Left lobe of liver (tissue), 2 donors: ENCODE data around the gene HYI. TPM values are rescaled to one million over a fixed set of nuclear protein-coding genes. Genes with fewer than 3 reads are reported as not detected.

Source experiments
- ATAC-seq: fragments of 200-7000 bp; cut with Tn5 transposase; one replicate; pipeline ENCODE4 v1.9.1; 2020; ENCODE audit warnings: mild to moderate bottlenecking, moderate library complexity
- DNase-seq: peaks from one replicate; pipeline ENCODE4 v3.0.0-alpha.2; 2020; ENCODE audit warnings: low spot score
- total RNA-seq: library from RNA; stranded (reverse); gene quantifications from one replicate; pipeline ENCODE4 v1.2.1, GENCODE V29; 2021
- donor health status: DM: no; HTN: no; CAD: no; lungs with moderate emphysema.
- donor health status: DM: no; HTN: yes; CAD: no.

The HYI gene
- total RNA-seq, 1 donor from 2014 or later: 47.1 TPM

- no peak for DNase-seq
- no peak for ATAC-seq
Measured at GRCh38 chr1:43404353-43404752, 49.4 kb downstream of the HYI start.

DNA sequence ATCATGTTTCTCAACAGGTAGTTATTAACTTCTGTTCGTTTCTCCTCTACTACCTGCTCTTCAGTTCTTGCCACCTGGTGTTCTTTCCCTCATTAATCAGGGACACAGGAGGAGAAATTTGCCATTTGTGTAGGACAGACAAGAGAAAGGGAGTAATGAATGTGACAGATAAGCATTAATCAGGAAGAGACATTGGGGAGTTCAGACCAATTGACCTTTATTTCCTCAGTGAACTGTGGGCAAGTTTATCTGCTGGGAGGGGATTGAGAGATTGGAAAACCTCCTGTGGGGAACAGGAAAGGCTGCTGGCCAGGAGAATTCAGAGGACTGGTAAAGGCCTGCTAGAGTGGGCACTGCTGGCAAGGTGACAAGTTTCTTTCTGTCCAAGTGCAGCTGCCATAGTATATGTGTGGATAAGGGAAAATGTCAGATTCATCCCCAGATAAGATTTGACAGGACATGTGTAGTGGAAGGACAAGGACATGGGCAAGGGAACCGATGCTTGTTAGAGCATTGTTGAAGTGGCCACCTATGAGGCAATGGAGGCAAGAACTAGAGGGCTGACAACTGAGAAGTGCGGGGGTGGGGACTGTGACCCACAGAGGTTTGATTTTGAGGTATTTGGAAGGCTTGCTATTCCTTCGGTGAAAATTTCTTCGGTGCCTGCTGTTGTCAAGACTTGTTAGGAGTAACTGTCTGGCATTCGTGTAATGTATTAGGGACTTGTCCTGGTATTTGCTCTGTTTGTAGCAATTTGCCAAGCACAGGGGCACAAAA lies 51.5 kb downstream of the HYI start:
- DNase-seq (no peak), ATAC-seq (no peak)

Other genes starting within 250 kb of the HYI start
- gene TMEM125, start 183.9 kb downstream of the HYI start, total RNA-seq: 0.45 TPM
- gene C1orf210, start 168.3 kb downstream of the HYI start, total RNA-seq: 2.6 TPM
- 8.5 TPM for gene TIE1, start 152.9 kb downstream of the HYI start, total RNA-seq
- 0.15 TPM for gene MPL, start 116.1 kb downstream of the HYI start, total RNA-seq
- gene CDC20, start 95.0 kb downstream of the HYI start, total RNA-seq: 0.78 TPM
- gene ELOVL1, start 85.9 kb downstream of the HYI start, total RNA-seq: 21.7 TPM
- 19.7 TPM for gene MED8, start 64.1 kb downstream of the HYI start, total RNA-seq
- 21.3 TPM for gene SZT2, start 64.0 kb downstream of the HYI start, total RNA-seq
- 290 TPM for gene PTPRF, start 77.0 kb upstream of the HYI start, total RNA-seq
- gene KDM4A, start 196.2 kb upstream of the HYI start, total RNA-seq: 21.9 TPM